Measurements from ENCODE around the gene DSP.

Gene DSP

DNA sequence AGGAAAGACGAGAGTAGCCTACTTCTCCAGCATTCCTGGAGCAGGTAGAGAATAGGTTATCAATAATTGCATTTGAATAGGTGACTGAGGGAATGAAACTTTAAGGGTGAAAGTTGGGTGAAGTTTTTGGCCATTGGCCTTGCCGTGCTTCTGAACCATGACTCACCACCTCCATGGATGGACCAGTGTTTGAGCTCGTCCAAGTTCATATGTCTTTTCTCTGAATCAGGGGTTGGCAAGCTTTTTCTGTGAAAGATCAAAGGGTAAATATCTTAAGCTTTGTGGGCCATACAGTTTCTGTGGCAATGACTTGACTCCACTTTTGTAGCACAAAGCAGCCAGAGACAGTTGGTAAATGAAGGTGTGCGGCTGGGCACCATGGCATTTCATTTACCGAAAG, 80.3 kb downstream of the DSP start:
- no peak for DNase-seq (ENCODE audit: low read depth)
- TF ChIP-seq, protein P1, sequence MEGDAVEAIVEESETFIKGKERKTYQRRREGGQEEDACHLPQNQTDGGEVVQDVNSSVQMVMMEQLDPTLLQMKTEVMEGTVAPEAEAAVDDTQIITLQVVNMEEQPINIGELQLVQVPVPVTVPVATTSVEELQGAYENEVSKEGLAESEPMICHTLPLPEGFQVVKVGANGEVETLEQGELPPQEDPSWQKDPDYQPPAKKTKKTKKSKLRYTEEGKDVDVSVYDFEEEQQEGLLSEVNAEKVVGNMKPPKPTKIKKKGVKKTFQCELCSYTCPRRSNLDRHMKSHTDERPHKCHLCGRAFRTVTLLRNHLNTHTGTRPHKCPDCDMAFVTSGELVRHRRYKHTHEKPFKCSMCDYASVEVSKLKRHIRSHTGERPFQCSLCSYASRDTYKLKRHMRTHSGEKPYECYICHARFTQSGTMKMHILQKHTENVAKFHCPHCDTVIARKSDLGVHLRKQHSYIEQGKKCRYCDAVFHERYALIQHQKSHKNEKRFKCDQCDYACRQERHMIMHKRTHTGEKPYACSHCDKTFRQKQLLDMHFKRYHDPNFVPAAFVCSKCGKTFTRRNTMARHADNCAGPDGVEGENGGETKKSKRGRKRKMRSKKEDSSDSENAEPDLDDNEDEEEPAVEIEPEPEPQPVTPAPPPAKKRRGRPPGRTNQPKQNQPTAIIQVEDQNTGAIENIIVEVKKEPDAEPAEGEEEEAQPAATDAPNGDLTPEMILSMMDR (IDR thresholded peaks at IDR 0.05; ENCODE audit: control insufficient read depth, extremely low read depth, insufficient read depth): no peak
- no peak overlapping the region for H3K4me3 ChIP-seq (ENCODE audit: low read depth, low read length)

DNA sequence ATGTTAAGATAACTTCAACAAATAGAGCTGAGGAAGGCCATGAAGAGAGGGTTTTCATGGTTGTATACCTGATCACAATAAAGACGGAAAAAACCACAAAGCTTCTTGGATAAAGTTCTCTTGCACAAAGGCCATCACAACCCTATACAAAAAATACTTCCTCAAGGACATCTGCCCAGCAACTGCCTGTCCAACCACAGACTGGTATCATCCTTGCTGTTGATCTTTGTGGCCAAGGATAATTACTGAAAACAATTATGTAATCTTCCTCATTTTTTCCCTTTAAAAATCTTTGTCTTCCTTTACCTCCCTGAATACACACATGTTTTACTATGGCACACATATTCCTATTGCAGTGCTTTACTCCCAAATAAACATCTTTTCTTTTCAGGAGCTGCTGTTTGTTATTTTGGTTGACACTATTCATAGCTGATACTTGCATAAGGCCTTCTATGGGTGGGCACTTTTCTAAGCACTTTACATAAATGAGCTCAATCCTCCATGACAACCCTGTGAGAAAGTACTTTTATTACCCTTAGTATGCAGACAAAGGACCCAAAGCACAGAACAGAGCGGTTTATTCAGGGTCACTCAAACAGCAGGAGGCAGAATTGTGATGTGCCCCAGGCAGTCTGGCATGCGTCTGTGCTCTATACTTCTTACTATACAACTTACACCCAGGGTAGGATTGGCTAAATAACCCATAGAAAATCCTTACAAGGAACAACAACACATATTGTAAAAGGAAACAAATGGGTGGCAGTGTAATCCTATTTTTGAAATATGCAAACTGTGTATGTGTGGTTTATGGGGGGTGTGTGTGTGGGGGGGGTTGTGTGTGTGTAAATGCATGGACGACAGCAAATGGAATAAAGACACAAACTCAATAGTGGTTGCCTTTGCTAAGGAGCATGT, 83.6 kb downstream of the DSP start:
- H3K4me3 ChIP-seq (ENCODE audit: low read depth, low read length): no peak overlapping the region
- DNase-seq (ENCODE audit: low read depth): peak; percentile 17
- TF ChIP-seq, protein P1 (IDR thresholded peaks at IDR 0.05; ENCODE audit: control insufficient read depth, extremely low read depth, insufficient read depth): 0 out of 2 replicates have a peak, but pooled peaks have one; percentile 27

GRCh38 chr6:7628479-7628878, 87.0 kb downstream of the DSP start:
- TF ChIP-seq, protein P1 (IDR thresholded peaks at IDR 0.05; ENCODE audit: control insufficient read depth, extremely low read depth, insufficient read depth): no peak
- no peak overlapping the region for H3K4me3 ChIP-seq (ENCODE audit: low read depth, low read length)
- no peak for DNase-seq (ENCODE audit: low read depth)

DNA sequence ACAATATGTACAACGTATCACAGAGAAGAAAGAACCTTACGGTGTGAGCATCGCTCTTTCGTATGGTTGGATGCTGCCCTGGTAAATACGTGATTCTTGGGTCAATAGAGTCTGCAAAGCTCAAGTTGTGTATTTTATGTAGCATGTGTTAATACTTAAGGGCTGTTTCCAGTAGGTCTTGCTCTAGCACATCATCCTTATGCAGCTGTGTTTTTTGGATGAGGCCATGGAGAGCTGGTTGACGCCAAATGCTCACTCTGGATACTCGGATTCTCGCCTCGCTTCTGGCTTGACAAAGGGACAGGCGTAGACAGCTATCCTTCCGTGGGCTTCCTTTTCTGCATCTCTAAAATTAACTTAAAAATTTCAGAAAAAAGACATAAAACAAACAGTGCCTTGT, 87.4 kb downstream of the DSP start:
- TF ChIP-seq, protein P1 (IDR thresholded peaks at IDR 0.05; ENCODE audit: control insufficient read depth, extremely low read depth, insufficient read depth): no peak
- no peak overlapping the region for H3K4me3 ChIP-seq (ENCODE audit: low read depth, low read length)
- DNase-seq (ENCODE audit: low read depth): no peak

DNA sequence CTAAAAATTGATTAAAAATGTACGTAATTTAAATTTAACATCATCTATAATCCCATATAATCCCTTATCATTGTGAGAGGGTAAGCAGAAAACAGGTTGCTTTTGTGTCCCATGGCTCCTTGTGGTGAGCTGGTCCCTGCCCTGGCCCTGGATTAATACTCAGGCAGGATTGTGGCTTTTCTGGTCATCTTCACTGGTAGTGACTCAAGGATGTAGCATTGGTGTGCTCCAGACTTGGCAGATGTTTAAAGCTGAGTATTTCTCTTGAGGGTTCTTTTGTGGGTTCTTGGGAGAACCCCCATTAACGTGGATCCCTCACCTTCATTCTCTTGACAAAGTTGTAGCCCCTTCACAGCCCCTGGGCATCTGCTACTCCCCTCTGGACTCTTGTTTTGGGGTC, 87.8 kb downstream of the DSP start:
- no peak overlapping the region for H3K4me3 ChIP-seq (ENCODE audit: low read depth, low read length)
- TF ChIP-seq, protein P1 (IDR thresholded peaks at IDR 0.05; ENCODE audit: control insufficient read depth, extremely low read depth, insufficient read depth): no peak
- DNase-seq (ENCODE audit: low read depth): no peak

DNA sequence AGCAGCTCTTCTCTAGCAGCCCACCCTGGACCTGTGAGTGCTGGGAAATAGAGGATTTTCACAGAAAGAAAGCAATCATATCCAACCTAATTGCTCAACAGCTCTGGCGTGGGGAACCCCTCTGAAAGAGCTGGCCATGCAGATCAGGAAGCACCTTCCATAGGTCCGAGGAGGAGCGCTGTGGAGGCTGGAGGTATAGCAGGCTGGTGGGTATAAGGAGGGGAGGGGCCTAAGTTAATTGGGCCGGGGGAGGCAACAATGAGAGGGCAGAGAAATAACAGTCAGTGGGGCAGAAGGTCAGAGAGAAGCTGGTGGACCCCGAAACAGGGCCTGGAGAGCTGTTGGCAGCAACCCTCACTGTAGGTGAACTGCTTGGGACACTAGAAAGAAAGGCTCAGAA, 89.3 kb downstream of the DSP start:
- TF ChIP-seq, protein P1 (IDR thresholded peaks at IDR 0.05; ENCODE audit: control insufficient read depth, extremely low read depth, insufficient read depth): no peak
- no peak overlapping the region for H3K4me3 ChIP-seq (ENCODE audit: low read depth, low read length)
- DNase-seq (ENCODE audit: low read depth): no peak

All from LNCaP clone FGC (cell line).